OCI-LY3 (cell line): Measurements from ENCODE around the gene SUPT16H.

ENCODE experiments used
- CTCF ChIP-seq: fragments of 200-600, 300-600 bp; sonication (generic); IDR thresholded peaks from 2 replicates; pipeline ENCODE4 v1.5.1; 2014; ENCODE audit warnings: antibody characterized with exemption, low read length, low read depth
- EZH2phosphoT487 ChIP-seq: fragments of 200-600 bp; shearing (Covaris generic); IDR thresholded peaks from 2 replicates; pipeline ENCODE4 v1.6.1; 2018; ENCODE audit warnings: antibody characterized with exemption, mixed run types, low read depth

GRCh38 chr14:21302013-21302835 is 81.6 kb downstream of the SUPT16H start:
- TF ChIP-seq CTCF = no peak
- no peak for TF ChIP-seq EZH2phosphoT487
